HepG2 (cell line): ENCODE measurements around the gene HSP90AB1. TPM values are rescaled to one million over a fixed set of nuclear protein-coding genes. Genes with fewer than 3 reads are reported as not detected.

ENCODE experiments used
- ELF3 ChIP-seq: IDR thresholded peaks from 2 replicates; pipeline ENCODE4 v1.6.1; 2016; ENCODE audit warnings: missing genetic modification reagents, missing compliant biosample characterization
- GATAD1 ChIP-seq: IDR thresholded peaks from 2 replicates; pipeline ENCODE4 v1.6.1; 2016; ENCODE audit warnings: missing genetic modification reagents, missing compliant biosample characterization
- GATAD2A ChIP-seq: IDR thresholded peaks from 2 replicates; pipeline ENCODE4 v1.6.1; 2016
- HDAC1 ChIP-seq: sonication (generic); formaldehyde crosslinking; IDR thresholded peaks from 2 replicates; pipeline ENCODE4 v1.5.1; 2020; ENCODE audit warnings: mild to moderate bottlenecking, missing genetic modification reagents
- KAT2B ChIP-seq: fragments of 150-350 bp; IDR thresholded peaks from 2 replicates; pipeline ENCODE4 v1.6.1; 2014; ENCODE audit warnings: low read depth, low read length, borderline replicate concordance
- NRL ChIP-seq: sonication (generic); formaldehyde crosslinking; IDR thresholded peaks from 2 replicates; pipeline ENCODE4 v1.5.0; 2020; ENCODE audit warnings: missing genetic modification reagents, mild to moderate bottlenecking, moderate library complexity, borderline replicate concordance
- PAF1 ChIP-seq: IDR thresholded peaks from 2 replicates; pipeline ENCODE4 v1.6.1; 2016; ENCODE audit warnings: missing genetic modification reagents, missing compliant biosample characterization
- POLR2AphosphoS2 ChIP-seq: IDR thresholded peaks from 2 replicates; pipeline ENCODE4 v1.6.1; 2011; ENCODE audit warnings: low read depth, low read length, improper control_type of control experiment
- POLR2AphosphoS5 ChIP-seq: IDR thresholded peaks from 2 replicates; pipeline ENCODE4 v1.6.1; 2012; ENCODE audit warnings: low read depth, low read length
- SAP130 ChIP-seq: IDR thresholded peaks from 2 replicates; pipeline ENCODE4 v1.6.1; 2016; ENCODE audit warnings: low read depth
- SMC3 ChIP-seq: IDR thresholded peaks from 2 replicates; pipeline ENCODE4 v1.6.1; 2011; ENCODE audit warnings: low read length, improper control_type of control experiment
- STAG1 ChIP-seq: sonication (generic); formaldehyde crosslinking; IDR thresholded peaks from 2 replicates; pipeline ENCODE4 v1.4.0; 2020; ENCODE audit warnings: missing genetic modification reagents
- YY1 ChIP-seq: IDR thresholded peaks from 2 replicates; pipeline ENCODE4 v1.6.1; 2011; ENCODE audit warnings: low read length, low read depth, moderate library complexity, mild to moderate bottlenecking; ENCODE audit not compliant: insufficient read depth, insufficient replicate concordance
- ZNF251 ChIP-seq: sonication (generic); formaldehyde crosslinking; IDR thresholded peaks from 2 replicates; pipeline ENCODE4 v1.9.0; 2021; ENCODE audit warnings: mild to moderate bottlenecking, missing genetic modification reagents
- ZNF652 ChIP-seq: IDR thresholded peaks from 2 replicates; pipeline ENCODE4 v1.6.1; 2016; ENCODE audit warnings: low read depth, borderline replicate concordance
- ZNF775 ChIP-seq: sonication (generic); formaldehyde crosslinking; IDR thresholded peaks from 2 replicates; pipeline ENCODE4 v1.4.0; 2020; ENCODE audit warnings: missing genetic modification reagents, mild to moderate bottlenecking, moderate library complexity, borderline replicate concordance
- ZSCAN9 ChIP-seq: IDR thresholded peaks from 2 replicates; pipeline ENCODE4 v1.6.1; 2016; ENCODE audit warnings: borderline replicate concordance
- polyA plus RNA-seq, 8 experiments: library from polyadenylated mRNA; depleted of rRNA in 3 of 8; stranded (reverse) in 7 of 8; unstranded in 1 of 8; fragments of >200 nt; fragmentation: Illumina TruSeq in 4 of 8; extraction: Trizol in 4 of 8; gene quantifications; 2 replicates each; pipeline versions ENCODE4 v1.2.1 to v1.2.3, GENCODE V29; 2011 to 2016; ENCODE audit warnings: low read depth in 4 of 8, missing spikeins in 1 of 8, mixed read lengths in 1 of 8; ENCODE audit not compliant: insufficient read depth in 1 of 8
- total RNA-seq, 5 experiments: library from RNA; depleted of rRNA; stranded (reverse); fragments of >200 nt; fragmentation: Illumina TruSeq; extraction: Trizol; gene quantifications; 2 replicates each; pipeline ENCODE4 v1.2.3, GENCODE V29; 2016; ENCODE audit warnings: low read depth in 1 of 5
- TF ChIP-seq, protein P1 (sequence below), 2 experiments: sonication (generic) in 1 of 2; formaldehyde crosslinking in 1 of 2; IDR thresholded peaks; 2 replicates each; pipeline versions ENCODE4 v1.4.0 to v1.6.1; 2018 to 2020; ENCODE audit warnings: missing genetic modification reagents in 2 of 2, borderline replicate concordance in 1 of 2, low read depth in 1 of 2, mild to moderate bottlenecking in 1 of 2, missing biosample characterization in 1 of 2

Gene HSP90AB1
- total and polyA plus RNA-seq, 2 of the 13 experiments (the other 11 are each of a cell fraction or from before 2014, with no cell fraction given), result 1,325 to 1,472 TPM

- TF ChIP-seq NRL (CRISPR knock-in tag), result 0 out of 2 replicates have a peak, but pooled peaks have one; percentile 13
- TF ChIP-seq POLR2AphosphoS2, result peak; percentile 85; the same call in 1 of the 2 replicates
- TF ChIP-seq GATAD2A (CRISPR knock-in tag), result 0 out of 2 replicates have a peak, but pooled peaks have one; percentile 32
- peak; percentile 29; the same call in 1 of the 2 replicates for TF ChIP-seq POLR2AphosphoS5
- TF ChIP-seq SAP130 (CRISPR knock-in tag), result 0 out of 2 replicates have a peak, but pooled peaks have one; percentile 18
- no peak for TF ChIP-seq YY1
- TF ChIP-seq, protein P1, sequence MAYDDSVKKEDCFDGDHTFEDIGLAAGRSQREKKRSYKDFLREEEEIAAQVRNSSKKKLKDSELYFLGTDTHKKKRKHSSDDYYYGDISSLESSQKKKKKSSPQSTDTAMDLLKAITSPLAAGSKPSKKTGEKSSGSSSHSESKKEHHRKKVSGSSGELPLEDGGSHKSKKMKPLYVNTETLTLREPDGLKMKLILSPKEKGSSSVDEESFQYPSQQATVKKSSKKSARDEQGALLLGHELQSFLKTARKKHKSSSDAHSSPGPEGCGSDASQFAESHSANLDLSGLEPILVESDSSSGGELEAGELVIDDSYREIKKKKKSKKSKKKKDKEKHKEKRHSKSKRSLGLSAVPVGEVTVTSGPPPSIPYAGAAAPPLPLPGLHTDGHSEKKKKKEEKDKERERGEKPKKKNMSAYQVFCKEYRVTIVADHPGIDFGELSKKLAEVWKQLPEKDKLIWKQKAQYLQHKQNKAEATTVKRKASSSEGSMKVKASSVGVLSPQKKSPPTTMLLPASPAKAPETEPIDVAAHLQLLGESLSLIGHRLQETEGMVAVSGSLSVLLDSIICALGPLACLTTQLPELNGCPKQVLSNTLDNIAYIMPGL (CRISPR knock-in tag; IDR thresholded peaks at IDR 0.05; ENCODE audit: borderline replicate concordance in 1 of 2, low read depth in 1 of 2), result 0 out of 4 replicates have a peak, but pooled peaks have one; percentile 29 to 43
- no peak for TF ChIP-seq HDAC1 (CRISPR knock-in tag)
- TF ChIP-seq ZSCAN9 (CRISPR knock-in tag), result no peak
- peak; percentile 61; the same call in 1 of the 2 replicates for TF ChIP-seq PAF1 (CRISPR knock-in tag)
- no peak for TF ChIP-seq ZNF251 (CRISPR knock-in tag)
- peak; percentile 32; the same call in 1 of the 2 replicates for TF ChIP-seq STAG1 (CRISPR knock-in tag)
- 0 out of 2 replicates have a peak, but pooled peaks have one; percentile 20 for TF ChIP-seq GATAD1 (CRISPR knock-in tag)
- TF ChIP-seq ELF3 (CRISPR knock-in tag), result 0 out of 2 replicates have a peak, but pooled peaks have one; percentile 39
- TF ChIP-seq ZNF775 (CRISPR knock-in tag), result no peak
- 0 out of 2 replicates have a peak, but pooled peaks have one; percentile 11 for TF ChIP-seq ZNF652 (CRISPR knock-in tag)
- peak; percentile 38; the same call in 1 of the 2 replicates for TF ChIP-seq SMC3
- no peak for TF ChIP-seq KAT2B
Measured at GRCh38 chr6:44253307-44254101, 6.6 kb downstream of the HSP90AB1 start (continued).
